RWPE2 (cell line): ENCODE measurements around the gene OMD.

ENCODE experiments used
- ATAC-seq: fragments of 200-7000 bp; cut with Tn5 transposase; 3 replicates; pipeline ENCODE4 v1.9.1; 2021; ENCODE audit warnings: low read depth
- DNase-seq: peaks from one replicate; pipeline ENCODE4 v3.0.0-alpha.2; 2020; ENCODE audit warnings: low spot score
- H3K27ac ChIP-seq: fragments of 450-650 bp; 2 replicates; pipeline ENCODE4 v1.5.1; 2017; ENCODE audit warnings: mild to moderate bottlenecking; ENCODE audit not compliant: poor library complexity, severe bottlenecking
- H3K27me3 ChIP-seq: fragments of 250-450 bp; sonication (Bioruptor Pico); 2 replicates; pipeline ENCODE4 v1.5.1; 2021; ENCODE audit warnings: mild to moderate bottlenecking, moderate library complexity; ENCODE audit not compliant: insufficient read depth, poor library complexity, severe bottlenecking
- H3K36me3 ChIP-seq: fragments of 250-450 bp; sonication (Bioruptor Pico); 2 replicates; pipeline ENCODE4 v1.5.1; 2020; ENCODE audit warnings: low read depth, mild to moderate bottlenecking, moderate library complexity
- H3K4me1 ChIP-seq: fragments of 250-450 bp; sonication (Bioruptor Pico); 2 replicates; pipeline ENCODE4 v1.5.1; 2021; ENCODE audit warnings: mild to moderate bottlenecking, moderate library complexity; ENCODE audit not compliant: insufficient read depth, poor library complexity, severe bottlenecking
- H3K4me3 ChIP-seq: fragments of 250-450 bp; sonication (Bioruptor Pico); 2 replicates; pipeline ENCODE4 v1.5.1; 2021; ENCODE audit warnings: mild to moderate bottlenecking, moderate library complexity; ENCODE audit not compliant: severe bottlenecking
- H3K9me3 ChIP-seq: fragments of 250-450 bp; sonication (Bioruptor Pico); 2 replicates; pipeline ENCODE4 v1.5.1; 2021; ENCODE audit warnings: mild to moderate bottlenecking, moderate library complexity; ENCODE audit not compliant: severe bottlenecking
- CTCF ChIP-seq: fragments of 450-650 bp; IDR thresholded peaks from one replicate; pipeline ENCODE4 v1.5.1; 2017; ENCODE audit warnings: mild to moderate bottlenecking, moderate library complexity; ENCODE audit not compliant: poor library complexity, severe bottlenecking

OMD gene

GRCh38 chr9:92381775-92382174 is 42.5 kb downstream of the OMD start:
- no peak for ATAC-seq
- H3K36me3 ChIP-seq: no peaks in the 10 kb centered on the region
- peaks cover 31% of the 10 kb centered on the region for H3K4me1 ChIP-seq
- H3K27ac ChIP-seq: no peak overlapping the region
- no peak overlapping the region for H3K4me3 ChIP-seq
- DNase-seq: no peak
- no peaks in the 10 kb centered on the region for H3K27me3 ChIP-seq
- TF ChIP-seq CTCF: no peak
- H3K9me3 ChIP-seq: no peaks in the 10 kb centered on the region

- Histone ChIP-seq H3K4me1 (peaks cover 20% of the 10 kb centered on the region), H3K27me3 (no peaks in the 10 kb centered on the region), H3K27ac (no peak overlapping the region), H3K4me3 (no peak overlapping the region), H3K9me3 (no peaks in the 10 kb centered on the region), H3K36me3 (no peaks in the 10 kb centered on the region)
- ATAC-seq (no peak), DNase-seq (no peak)
- TF ChIP-seq CTCF: no peak
These were observed 43.7 kb downstream of the OMD start for GRCh38 chr9:92380603-92381002.

- H3K4me3 ChIP-seq: no peak overlapping the region
- DNase-seq: no peak
- H3K9me3 ChIP-seq: peaks cover 4% of the 10 kb centered on the region
- TF ChIP-seq CTCF: no peak
- no peak for ATAC-seq
- no peak overlapping the region for H3K27ac ChIP-seq
- H3K4me1 ChIP-seq: peaks cover 4% of the 10 kb centered on the region
- no peaks in the 10 kb centered on the region for H3K27me3 ChIP-seq
- H3K36me3 ChIP-seq: no peaks in the 10 kb centered on the region
These were observed 45.3 kb downstream of the OMD start for GRCh38 chr9:92378865-92379560.

GRCh38 chr9:92377876-92378275 is 46.4 kb downstream of the OMD start:
- Histone ChIP-seq H3K4me3 (no peak overlapping the region), H3K4me1 (no peaks in the 10 kb centered on the region), H3K27ac (no peak overlapping the region), H3K27me3 (no peaks in the 10 kb centered on the region), H3K9me3 (peaks cover 8% of the 10 kb centered on the region), H3K36me3 (no peaks in the 10 kb centered on the region)
- no peak for ATAC-seq
- no peak for DNase-seq
- no peak for TF ChIP-seq CTCF

- H3K36me3 ChIP-seq: no peaks in the 10 kb centered on the region
- ATAC-seq: no peak
- no peak overlapping the region for H3K4me3 ChIP-seq
- no peaks in the 10 kb centered on the region for H3K27me3 ChIP-seq
- peaks cover 12% of the 10 kb centered on the region for H3K9me3 ChIP-seq
- no peaks in the 10 kb centered on the region for H3K4me1 ChIP-seq
- DNase-seq: no peak
- no peak overlapping the region for H3K27ac ChIP-seq
- no peak for TF ChIP-seq CTCF
These were observed 51.1 kb downstream of the OMD start for GRCh38 chr9:92373167-92373566.
